Measurements from ENCODE around the gene JMJD1C. TPM values are rescaled to one million over a fixed set of nuclear protein-coding genes. Genes with fewer than 3 reads are reported as not detected.
A peak's percentile ranks its signal among the peaks of the same experiment; 100 is the strongest.

The JMJD1C gene
- total RNA-seq, 4 donors from 2014 or later: 76.2 to 150 (median 101) TPM

DNA sequence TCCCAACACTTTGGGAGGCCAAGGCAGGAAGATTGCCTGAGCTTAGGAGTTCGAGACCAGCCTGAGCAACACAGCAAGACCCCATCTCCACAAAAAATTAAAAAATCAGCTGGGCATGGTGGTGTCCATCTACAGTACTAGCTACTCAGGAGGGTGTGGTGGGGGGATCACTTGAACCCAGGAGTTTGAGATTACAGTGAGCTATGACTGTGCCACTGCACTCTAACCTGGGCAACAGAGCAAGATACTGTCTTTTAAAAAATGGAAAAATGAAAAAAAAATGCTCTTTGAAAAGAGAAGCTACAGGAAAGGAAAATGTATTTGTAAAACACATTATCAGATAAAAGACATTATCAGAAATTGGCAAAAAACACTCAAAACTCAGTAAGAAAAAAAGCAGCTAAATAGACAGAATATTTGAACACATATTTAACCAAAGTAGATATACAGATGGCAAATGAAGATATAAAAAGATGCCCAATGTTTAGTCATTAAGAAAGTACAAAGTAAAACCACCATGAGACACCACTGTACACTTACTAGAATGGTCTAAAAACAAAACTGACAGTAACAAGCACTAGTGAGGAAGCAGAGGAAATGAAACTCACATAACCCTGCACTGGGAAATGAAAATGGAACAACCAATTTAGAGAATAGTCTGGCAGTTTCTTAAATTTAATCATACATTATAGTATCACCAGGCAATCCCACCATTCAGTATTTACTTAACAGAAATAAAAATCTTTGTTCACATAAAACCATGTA is 292.1 kb downstream of the JMJD1C start:
- WGBS, 2 donors (ENCODE audit: low coverage in 1 of 2): 83 to 100% methylated on average over 1 of the region's 1 CpG
- H3K36me3 ChIP-seq: peaks cover 3 to 71% of the 10 kb centered on the region in 2 donors
- ATAC-seq: no peak

DNA sequence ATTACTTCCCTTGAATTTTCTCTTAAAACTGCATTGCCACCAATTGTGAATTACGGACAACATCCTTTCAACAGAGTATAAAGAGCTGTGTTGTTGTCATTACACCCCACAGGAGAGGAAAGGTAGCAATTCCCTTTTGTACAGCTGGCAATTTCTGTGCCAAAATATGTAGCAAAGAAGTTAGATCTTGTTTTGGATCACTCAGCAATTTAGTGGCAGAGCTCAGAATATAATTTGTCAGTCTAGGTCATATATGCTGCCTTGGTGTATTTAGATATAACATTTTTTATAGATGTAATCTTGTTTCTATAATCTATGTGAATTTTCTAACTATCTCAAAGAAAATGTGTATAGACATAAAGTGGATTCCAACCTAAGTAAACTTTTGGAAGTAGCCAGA is 293.9 kb downstream of the JMJD1C start:
- Histone ChIP-seq H3K27ac (peak overlapping the region in 1 of 4 donors; percentile 12), H3K27me3 (no peaks in the 10 kb centered on the region), H3K4me3 (no peak overlapping the region), H3K36me3 (peaks cover 3 to 57% of the 10 kb centered on the region in 2 donors), H3K4me1 (peaks cover 0 to 34% (median 2%) of the 10 kb centered on the region in 3 donors), H3K9me3 (no peaks in the 10 kb centered on the region)
- TF ChIP-seq POLR2AphosphoS5 (IDR thresholded peaks at IDR 0.05) (no peak), CTCF (IDR thresholded peaks at IDR 0.05) (no peak), POLR2A (IDR thresholded peaks at IDR 0.05) (no peak), EP300 (IDR thresholded peaks at IDR 0.05) (no peak)
- no peak for ATAC-seq
- 88 to 90% methylated on average over 1 of the region's 1 CpG for WGBS, 2 donors (ENCODE audit: low coverage in 1 of 2)

More for the DNA sequence above, 292.1 kb downstream of the JMJD1C start:
- H3K4me3 ChIP-seq: no peak overlapping the region
- no peaks in the 10 kb centered on the region for H3K9me3 ChIP-seq
- H3K4me1 ChIP-seq: peaks cover 0 to 31% (median 0%) of the 10 kb centered on the region in 3 donors
- TF ChIP-seq POLR2AphosphoS5 (IDR thresholded peaks at IDR 0.05) (no peak), EP300 (IDR thresholded peaks at IDR 0.05) (no peak)
- no peaks in the 10 kb centered on the region for H3K27me3 ChIP-seq
- H3K27ac ChIP-seq: no peak overlapping the region

- H3K4me3 ChIP-seq: no peak overlapping the region
- H3K4me1 ChIP-seq: peaks cover 0 to 35% (median 2%) of the 10 kb centered on the region in 3 donors
- H3K36me3 ChIP-seq: peaks cover 3 to 51% of the 10 kb centered on the region in 2 donors
- no peaks in the 10 kb centered on the region for H3K9me3 ChIP-seq
- H3K27me3 ChIP-seq: no peaks in the 10 kb centered on the region
- TF ChIP-seq CTCF (IDR thresholded peaks at IDR 0.05) (no peak), POLR2AphosphoS5 (IDR thresholded peaks at IDR 0.05) (no peak)
- 0 to 33% methylated on average over 1 of the region's 1 CpG for WGBS, 2 donors (ENCODE audit: low coverage in 1 of 2)
- ATAC-seq: no peak
- H3K27ac ChIP-seq: peak overlapping the region in 1 of 4 donors; percentile 12
Observed at GRCh38 chr10:63171255-63171855, 294.4 kb downstream of the JMJD1C start.

DNA sequence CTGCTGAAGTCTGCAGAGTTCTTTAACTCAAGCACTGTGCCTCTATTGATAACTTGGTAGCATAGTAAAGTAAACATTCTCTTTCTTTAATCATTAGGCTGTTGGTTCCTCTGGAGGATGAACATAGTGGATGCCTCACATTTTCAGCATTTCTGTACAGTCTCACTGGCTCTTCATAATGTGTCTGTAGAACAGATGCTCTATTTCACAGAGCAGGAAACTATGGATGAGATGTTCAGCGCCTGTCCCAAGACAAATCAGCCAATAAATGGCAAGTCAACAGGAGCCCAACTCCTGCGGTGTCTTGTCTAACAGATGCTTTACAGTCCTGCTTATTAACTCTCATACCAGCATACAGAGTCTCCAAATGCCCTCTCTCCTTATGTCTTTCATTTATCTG is 296.2 kb downstream of the JMJD1C start:
- 60 to 74% methylated on average over 2 of the region's 2 CpGs for WGBS, 2 donors (ENCODE audit: low coverage in 1 of 2)
- ATAC-seq: no peak
- no peak for TF ChIP-seq EP300 (IDR thresholded peaks at IDR 0.05)
- no peak for TF ChIP-seq CTCF (IDR thresholded peaks at IDR 0.05)
- no peak for TF ChIP-seq POLR2A (IDR thresholded peaks at IDR 0.05)
- no peak for TF ChIP-seq POLR2AphosphoS5 (IDR thresholded peaks at IDR 0.05)
- H3K27ac ChIP-seq: peak overlapping the region in 2 of 4 donors; percentile 6 to 29
- H3K27me3 ChIP-seq: no peaks in the 10 kb centered on the region
- no peaks in the 10 kb centered on the region for H3K9me3 ChIP-seq
- peaks cover 0 to 34% of the 10 kb centered on the region in 2 donors for H3K36me3 ChIP-seq
- peaks cover 0 to 36% (median 2%) of the 10 kb centered on the region in 3 donors for H3K4me1 ChIP-seq
- H3K4me3 ChIP-seq: no peak overlapping the region

GRCh38 chr10:63168821-63169462 is 296.8 kb downstream of the JMJD1C start:
- Histone ChIP-seq H3K9me3 (no peaks in the 10 kb centered on the region), H3K27me3 (no peaks in the 10 kb centered on the region), H3K4me3 (no peak overlapping the region), H3K36me3 (peaks cover 0 to 27% of the 10 kb centered on the region in 2 donors), H3K4me1 (peaks cover under 1 to 42% (median 2%) of the 10 kb centered on the region in 3 donors), H3K27ac (peak overlapping the region in 2 of 4 donors; percentile 6 to 29)
- TF ChIP-seq POLR2AphosphoS5 (IDR thresholded peaks at IDR 0.05): no peak
- no peak for TF ChIP-seq POLR2A (IDR thresholded peaks at IDR 0.05)
- TF ChIP-seq EP300 (IDR thresholded peaks at IDR 0.05): no peak
- no peak for TF ChIP-seq CTCF (IDR thresholded peaks at IDR 0.05)
- ATAC-seq: no peak
- WGBS, 2 donors (ENCODE audit: low coverage in 1 of 2): 62 to 68% methylated on average over 2 of the region's 2 CpGs
